HG03521 (cell line): ENCODE data around the gene ITPR3.
A peak's percentile ranks its signal among the peaks of the same experiment; 100 is the strongest.

Source experiments
- ATAC-seq: cut with Tn5 transposase; IDR thresholded peaks from one replicate; pipeline ENCODE4 v1.9.1; 2021; ENCODE audit warnings: mild to moderate bottlenecking, moderate library complexity; ENCODE audit not compliant: unreplicated experiment

ITPR3 gene

DNA sequence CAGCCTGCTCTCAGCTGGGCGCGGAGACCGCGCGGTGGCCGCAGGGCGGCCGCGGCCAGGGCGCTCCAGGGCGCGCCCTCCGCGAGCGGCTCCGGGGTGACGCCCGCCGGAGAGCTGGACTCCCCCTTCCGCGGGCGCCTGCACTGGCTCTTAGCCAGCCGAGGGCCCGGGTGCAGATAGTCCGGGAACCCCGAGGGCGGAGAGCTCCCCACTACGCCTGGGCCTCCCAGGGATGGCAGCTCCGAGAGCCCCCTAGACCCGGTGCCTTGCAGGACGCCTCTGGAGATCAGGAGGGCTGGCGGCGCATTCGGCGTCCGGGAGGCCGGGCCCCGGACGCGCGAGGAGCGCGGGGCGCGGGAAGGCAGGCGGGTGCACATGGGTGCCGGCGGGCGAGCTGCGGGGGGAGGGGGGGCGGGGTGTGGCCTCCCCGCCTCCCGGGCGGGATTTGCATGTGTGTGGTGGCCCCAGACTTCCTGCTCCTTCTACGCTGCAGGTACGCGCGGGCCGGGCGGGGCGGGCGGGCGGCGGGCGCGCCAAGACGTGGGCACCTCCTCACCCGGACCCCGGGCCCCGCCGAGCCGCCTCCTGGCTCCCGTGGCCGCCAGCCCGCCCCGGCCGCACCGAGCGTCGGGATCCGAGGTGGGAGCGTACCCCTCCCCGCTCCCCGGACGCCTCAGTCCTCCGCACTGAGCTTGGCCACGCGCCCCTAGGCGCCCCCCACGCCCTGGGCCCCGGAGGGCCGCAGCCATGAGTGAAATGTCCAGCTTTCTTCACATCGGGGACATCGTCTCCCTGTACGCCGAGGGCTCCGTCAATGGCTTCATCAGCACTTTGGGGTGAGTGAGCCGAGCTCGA, at the start of gene ITPR3:
Gene ITPR3, plus strand, starts transcription at position 467 of the 855 bp plus-strand sequence. Its CDS starts 281 bp downstream, at position 748.
- peak; percentile 62 for ATAC-seq

GRCh38 chr6:33571637-33572316, 49.3 kb upstream of the ITPR3 start:
- no peak for ATAC-seq

GRCh38 chr6:33575211-33575610, 45.9 kb upstream of the ITPR3 start:
- no peak for ATAC-seq

- ATAC-seq, result no peak
Measured at GRCh38 chr6:33576668-33577067, 44.5 kb upstream of the ITPR3 start.

GRCh38 chr6:33577106-33577535, 44.0 kb upstream of the ITPR3 start:
- no peak for ATAC-seq

- ATAC-seq, result no peak
Measured at GRCh38 chr6:33577718-33578117, 43.4 kb upstream of the ITPR3 start.

- no peak for ATAC-seq
Measured at GRCh38 chr6:33578164-33578563, 43.0 kb upstream of the ITPR3 start.

DNA sequence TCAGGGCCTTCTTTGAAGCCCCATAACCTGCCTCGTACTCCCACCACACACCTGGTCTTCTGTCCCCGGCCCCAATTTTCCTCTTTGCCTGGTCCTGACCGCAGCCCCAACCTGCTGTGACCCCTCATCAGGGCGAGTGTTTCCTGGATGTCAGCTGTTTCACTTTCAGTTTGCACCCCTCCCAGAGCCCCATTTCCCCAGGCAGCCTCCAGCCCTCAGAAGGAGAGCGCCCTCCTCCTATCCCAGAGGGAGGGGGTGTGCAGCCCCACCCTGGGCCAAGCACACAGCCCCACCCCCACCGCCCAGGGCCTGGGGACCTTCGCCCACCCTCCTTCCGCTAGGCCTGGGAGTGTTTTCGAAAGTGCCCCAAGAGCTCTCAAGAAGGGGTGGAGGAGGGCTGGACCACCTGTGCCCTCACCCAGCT, 42.5 kb upstream of the ITPR3 start:
- no peak for ATAC-seq

- ATAC-seq, result peak; percentile 87
Measured at GRCh38 chr6:33579828-33580714, 41.1 kb upstream of the ITPR3 start, which contains the start of gene BAK1. TSS of gene BAK1 (minus strand) at chr6:33580276. CDS start at chr6:33577604, 2,672 bp downstream.

DNA sequence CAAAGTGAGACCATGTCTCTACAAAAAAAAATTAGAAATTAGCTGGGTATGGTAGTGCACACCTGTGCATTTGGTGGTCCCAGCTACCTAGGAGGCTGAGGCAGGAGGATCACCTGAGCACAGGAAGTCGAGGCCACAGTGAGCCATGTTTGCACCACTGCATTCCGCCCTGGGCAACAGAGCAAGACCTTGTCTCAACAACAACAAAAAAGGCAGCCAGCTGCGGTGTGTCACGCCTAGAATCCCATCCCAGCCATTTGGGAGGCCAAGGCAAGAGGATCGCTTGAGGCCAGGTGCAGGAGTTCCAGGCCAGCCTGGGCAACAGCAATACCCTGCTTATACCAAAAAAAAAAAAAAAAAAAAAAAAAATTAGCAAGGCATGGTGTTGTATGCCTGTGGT, 39.9 kb upstream of the ITPR3 start:
- no peak for ATAC-seq

GRCh38 chr6:33583591-33584155, 37.4 kb upstream of the ITPR3 start:
- no peak for ATAC-seq

- no peak for ATAC-seq
Measured at GRCh38 chr6:33584700-33585402, 36.3 kb upstream of the ITPR3 start.

GRCh38 chr6:33585403-33586107, 35.6 kb upstream of the ITPR3 start:
- ATAC-seq, result no peak

DNA sequence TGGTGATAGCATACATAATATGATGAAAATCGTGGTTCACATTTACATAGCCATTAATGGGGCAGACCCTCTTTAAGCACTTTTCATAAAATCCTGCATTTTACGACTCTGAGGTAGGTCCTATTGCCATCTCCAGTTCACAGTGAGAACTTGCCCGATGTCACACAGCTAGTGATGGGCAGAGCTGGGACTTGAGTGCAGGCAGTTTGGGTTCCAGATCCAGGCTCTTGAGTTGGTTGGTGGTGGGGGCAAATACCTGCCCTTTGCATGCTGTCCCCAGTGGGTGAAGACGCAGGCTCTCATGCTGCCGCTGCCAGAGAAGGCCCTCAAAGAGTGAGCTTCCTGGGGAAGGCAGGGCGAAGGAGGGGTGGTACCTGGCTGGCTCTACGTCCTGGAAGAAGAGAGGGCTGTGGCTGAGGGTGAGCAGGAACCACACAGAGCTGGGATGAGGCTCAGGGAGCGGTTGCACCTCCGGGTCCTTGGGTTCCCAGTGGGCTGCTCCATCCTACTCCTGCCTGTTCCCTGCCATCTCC, 34.9 kb upstream of the ITPR3 start:
- ATAC-seq, result no peak

DNA sequence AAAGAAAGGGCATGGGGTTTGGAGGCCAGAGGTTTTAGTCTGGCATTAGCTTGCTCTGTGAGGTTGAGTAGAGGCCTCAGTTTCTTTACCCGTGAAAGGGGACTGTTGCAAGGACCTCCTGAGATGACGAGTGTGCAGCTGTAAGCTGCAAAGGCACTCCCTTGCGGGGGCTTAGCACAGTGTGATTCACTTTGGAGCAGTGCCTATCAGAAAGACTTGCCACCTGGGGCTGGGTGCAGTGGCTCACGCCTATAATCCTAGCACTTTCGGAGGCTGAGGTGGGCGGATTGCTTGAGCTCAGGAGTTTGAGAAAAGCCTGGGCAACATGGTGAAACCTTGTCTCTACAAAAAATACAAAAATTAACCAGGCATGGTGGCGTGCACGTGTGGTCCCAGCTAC, 33.6 kb upstream of the ITPR3 start:
- ATAC-seq, result no peak

- no peak for ATAC-seq
Measured at GRCh38 chr6:33588894-33589293, 32.2 kb upstream of the ITPR3 start.

- ATAC-seq, result no peak
Measured at GRCh38 chr6:33589392-33589730, 31.8 kb upstream of the ITPR3 start.

GRCh38 chr6:33589731-33590530, 31.2 kb upstream of the ITPR3 start:
- ATAC-seq, result no peak
